ENCODE results near the gene HCRT.

The HCRT gene, protein sequence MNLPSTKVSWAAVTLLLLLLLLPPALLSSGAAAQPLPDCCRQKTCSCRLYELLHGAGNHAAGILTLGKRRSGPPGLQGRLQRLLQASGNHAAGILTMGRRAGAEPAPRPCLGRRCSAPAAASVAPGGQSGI

DNA sequence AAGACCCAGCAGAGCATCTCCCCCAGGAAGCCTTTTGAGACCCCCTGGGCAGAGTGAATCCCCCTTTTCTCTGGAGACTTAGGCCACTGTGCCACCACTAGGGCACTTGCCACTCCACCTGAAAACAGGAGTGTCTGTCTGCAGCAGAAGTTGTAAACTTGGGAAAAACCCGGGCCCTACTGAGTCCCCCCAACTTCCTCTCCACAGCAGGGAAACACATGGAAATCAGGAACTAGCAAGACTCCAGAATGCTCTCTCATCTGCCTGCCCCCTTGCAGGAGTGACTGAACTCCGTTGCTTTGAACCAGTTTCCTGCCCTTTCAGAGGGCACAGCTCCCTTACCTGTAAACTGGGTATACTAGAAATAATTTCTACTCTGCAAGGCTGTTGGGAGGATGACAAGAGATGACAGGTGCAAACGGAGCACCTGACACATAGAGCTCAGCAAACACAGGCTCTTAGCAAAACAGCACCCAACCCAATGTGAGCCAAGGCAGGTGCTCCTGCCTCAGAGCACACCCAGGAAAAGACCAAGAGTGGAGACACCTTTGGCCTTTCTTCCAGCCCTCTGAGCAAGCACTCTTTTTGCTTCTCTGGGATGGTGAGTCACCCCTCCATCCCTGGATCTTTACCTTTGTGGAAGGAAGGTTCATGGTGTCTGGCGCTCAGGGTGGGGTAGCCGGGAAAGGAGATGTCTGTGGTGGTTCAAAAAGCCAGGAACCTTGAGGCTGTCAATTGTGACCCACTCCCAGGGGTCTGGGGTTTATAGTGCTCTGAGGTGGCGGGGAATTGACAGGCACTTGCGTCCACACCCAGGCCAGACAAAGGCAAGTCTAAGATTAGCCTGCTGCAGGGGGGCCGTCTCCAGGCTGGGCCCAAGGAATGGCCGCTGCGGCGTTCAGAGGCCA, at the start of gene HCRT:
TSS of gene HCRT (minus strand) at position 740 of the 908 bp plus-strand sequence. CDS start at position 653, 87 bp downstream.
- DNase-seq (ENCODE audit: low read depth) = no peak
- peak within 1 kb of the TSS; percentile 42 for H3K4me3 ChIP-seq (ENCODE audit: low read depth, low read length)
- TF ChIP-seq, protein P1, sequence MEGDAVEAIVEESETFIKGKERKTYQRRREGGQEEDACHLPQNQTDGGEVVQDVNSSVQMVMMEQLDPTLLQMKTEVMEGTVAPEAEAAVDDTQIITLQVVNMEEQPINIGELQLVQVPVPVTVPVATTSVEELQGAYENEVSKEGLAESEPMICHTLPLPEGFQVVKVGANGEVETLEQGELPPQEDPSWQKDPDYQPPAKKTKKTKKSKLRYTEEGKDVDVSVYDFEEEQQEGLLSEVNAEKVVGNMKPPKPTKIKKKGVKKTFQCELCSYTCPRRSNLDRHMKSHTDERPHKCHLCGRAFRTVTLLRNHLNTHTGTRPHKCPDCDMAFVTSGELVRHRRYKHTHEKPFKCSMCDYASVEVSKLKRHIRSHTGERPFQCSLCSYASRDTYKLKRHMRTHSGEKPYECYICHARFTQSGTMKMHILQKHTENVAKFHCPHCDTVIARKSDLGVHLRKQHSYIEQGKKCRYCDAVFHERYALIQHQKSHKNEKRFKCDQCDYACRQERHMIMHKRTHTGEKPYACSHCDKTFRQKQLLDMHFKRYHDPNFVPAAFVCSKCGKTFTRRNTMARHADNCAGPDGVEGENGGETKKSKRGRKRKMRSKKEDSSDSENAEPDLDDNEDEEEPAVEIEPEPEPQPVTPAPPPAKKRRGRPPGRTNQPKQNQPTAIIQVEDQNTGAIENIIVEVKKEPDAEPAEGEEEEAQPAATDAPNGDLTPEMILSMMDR (conservative IDR thresholded peaks at IDR 0.05; ENCODE audit: low read depth, low read length) = no peak

DNA sequence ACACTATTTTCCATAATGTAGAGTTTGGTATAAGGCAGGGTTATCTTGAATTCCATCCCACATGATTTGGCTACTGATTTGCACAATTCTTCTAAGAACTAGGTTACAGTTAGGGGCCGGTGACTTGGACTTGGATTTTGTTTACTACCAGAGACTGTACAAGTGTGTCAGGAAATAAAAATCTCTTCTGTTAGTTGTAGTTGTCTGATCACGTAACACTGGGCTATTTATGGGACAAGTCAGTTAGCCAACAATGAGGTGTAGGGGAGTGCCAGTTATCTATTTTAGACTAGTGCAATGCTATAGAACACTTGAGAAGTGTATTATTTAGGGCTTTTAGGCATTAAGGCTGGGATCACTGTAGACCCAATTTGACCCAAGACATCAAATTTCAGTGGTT, 48.7 kb upstream of the HCRT start:
- DNase-seq (ENCODE audit: low read depth) = no peak
- no peak overlapping the region for H3K4me3 ChIP-seq (ENCODE audit: low read depth, low read length)
- TF ChIP-seq, protein P1 (conservative IDR thresholded peaks at IDR 0.05; ENCODE audit: low read depth, low read length) = no peak

DNA sequence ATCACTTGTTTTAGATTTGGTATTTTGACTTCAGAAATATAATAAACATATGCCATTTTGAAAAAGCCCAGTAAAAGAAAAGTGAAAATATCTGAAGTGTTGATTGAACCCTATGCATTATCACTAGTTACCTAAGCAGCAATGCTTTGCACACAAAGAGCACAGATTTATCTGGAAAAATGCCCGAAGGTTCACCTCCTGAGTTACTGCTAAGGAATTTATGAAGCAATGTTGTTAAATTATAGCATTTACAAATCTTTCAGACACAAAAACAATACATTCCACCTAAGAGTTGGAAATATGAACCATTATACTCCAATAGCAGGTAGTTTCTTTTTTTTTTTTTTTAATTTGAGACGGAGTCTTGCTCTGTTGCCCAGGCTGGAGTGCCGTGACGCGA, 47.9 kb upstream of the HCRT start:
- TF ChIP-seq, protein P1 (conservative IDR thresholded peaks at IDR 0.05; ENCODE audit: low read depth, low read length) = no peak
- DNase-seq (ENCODE audit: low read depth) = peak; percentile 81
- no peak overlapping the region for H3K4me3 ChIP-seq (ENCODE audit: low read depth, low read length)

DNA sequence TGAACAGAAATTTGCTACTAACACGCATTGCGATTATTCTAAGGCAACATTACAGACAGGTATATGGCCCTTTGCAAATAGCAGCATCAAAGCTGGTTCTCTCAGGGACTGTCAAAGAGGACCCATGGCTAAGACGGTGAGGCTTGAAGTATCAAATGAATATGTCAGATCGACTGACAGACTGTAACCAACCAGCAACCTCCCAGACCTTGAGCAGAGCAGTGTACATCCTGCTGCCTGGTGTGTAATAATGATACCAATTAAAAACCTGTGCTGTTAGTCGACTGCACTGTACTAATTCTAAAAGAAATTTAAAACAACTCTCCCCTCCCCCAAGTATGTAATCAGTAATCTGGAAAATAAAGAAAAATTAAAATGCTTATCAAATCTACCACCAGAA, 45.0 kb upstream of the HCRT start:
- TF ChIP-seq, protein P1 (conservative IDR thresholded peaks at IDR 0.05; ENCODE audit: low read depth, low read length) = no peak
- H3K4me3 ChIP-seq (ENCODE audit: low read depth, low read length) = no peak overlapping the region
- no peak for DNase-seq (ENCODE audit: low read depth)

DNA sequence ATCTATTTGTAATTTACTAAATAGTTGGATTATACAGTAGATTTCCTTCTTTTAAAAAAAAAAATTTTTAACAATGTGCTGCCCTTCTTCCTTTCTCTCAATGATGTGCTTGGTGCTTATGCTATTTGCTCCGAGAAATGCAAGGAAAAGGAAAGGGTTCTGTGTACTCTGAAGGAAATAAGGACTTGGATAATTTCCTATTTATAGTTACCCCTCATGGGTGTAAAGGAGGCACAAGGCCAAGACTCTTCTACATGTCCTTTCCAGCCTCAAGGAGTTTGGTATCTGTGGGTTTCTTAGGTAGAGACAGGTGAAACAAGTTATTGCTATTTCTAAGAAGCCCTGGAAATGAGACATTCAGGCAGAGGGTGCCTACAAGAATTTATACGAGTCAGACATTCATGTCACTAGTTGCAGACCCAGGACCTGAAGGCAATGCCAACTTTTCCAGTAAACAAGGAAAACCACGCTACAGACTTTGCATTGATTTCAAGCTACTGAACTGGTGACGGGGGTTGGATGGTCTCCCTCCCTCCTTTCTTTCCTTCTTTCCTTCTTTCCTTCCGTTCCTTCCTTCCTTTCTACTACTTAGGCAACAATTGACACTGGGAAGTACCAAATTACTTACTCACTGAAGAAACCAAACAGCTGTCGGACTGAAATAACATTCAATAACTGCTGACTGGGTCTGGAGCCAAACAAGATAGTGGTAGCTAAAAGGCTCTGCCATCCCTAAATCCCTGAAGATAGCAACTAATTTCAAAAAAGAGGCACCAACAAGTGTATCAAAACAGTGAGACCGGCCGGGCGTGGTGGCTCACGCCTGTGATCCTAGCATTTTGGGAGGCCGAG, 42.8 kb upstream of the HCRT start:
- no peak overlapping the region for H3K4me3 ChIP-seq (ENCODE audit: low read depth, low read length)
- TF ChIP-seq, protein P1 (conservative IDR thresholded peaks at IDR 0.05; ENCODE audit: low read depth, low read length) = no peak
- DNase-seq (ENCODE audit: low read depth) = peak; percentile 70

DNA sequence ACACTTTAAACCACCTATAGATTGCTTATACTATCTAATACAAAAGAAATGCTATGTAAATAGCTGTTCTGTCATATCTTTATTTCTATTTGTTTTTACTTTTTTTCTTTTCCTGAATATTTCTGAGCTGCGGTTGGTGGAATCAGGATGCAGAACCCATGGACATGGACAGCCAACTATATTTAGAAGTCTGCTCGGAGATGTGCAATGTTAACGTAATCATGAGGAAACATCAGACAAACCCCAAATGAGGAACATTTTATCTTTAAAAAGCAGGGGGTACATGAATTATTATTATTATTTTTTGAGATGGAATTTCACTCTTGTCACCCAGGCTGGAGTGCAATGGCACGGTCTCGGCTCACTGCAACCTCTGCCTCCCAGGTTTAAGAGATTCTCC, 40.4 kb upstream of the HCRT start:
- DNase-seq (ENCODE audit: low read depth) = no peak
- TF ChIP-seq, protein P1 (conservative IDR thresholded peaks at IDR 0.05; ENCODE audit: low read depth, low read length) = no peak
- H3K4me3 ChIP-seq (ENCODE audit: low read depth, low read length) = no peak overlapping the region
